Keratinocyte (primary cell): ENCODE measurements around the gene ROR1. TPM values are rescaled to one million over a fixed set of nuclear protein-coding genes. Genes with fewer than 3 reads are reported as not detected.

ENCODE experiments used
- DNase-seq: peaks from one replicate; pipeline ENCODE4 v3.0.0-alpha.2; 2011; ENCODE audit warnings: low read depth, missing footprints, low spot score
- FAIRE-seq: peaks from 2 replicates; lab custom pipeline; 2011; peaks lifted over from hg19 to GRCh38; lab: Jason Lieb, UNC
- H2AFZ ChIP-seq: 2 replicates; pipeline ENCODE4 v1.6.0; 2012; ENCODE audit warnings: low read length, control low read depth, inconsistent platforms; ENCODE audit not compliant: control insufficient read depth
- H3K27ac ChIP-seq: 2 replicates; pipeline ENCODE4 v1.5.1; 2011; ENCODE audit warnings: low read length; ENCODE audit not compliant: control insufficient read depth, insufficient read depth
- H3K27me3 ChIP-seq: 3 replicates; pipeline ENCODE4 v1.6.0; 2011; ENCODE audit warnings: low read length; ENCODE audit not compliant: control insufficient read depth, insufficient read depth; ENCODE audit errors: extremely low read depth
- H3K36me3 ChIP-seq, 2 experiments: 2 replicates in 1 of 2; 3 replicates in 1 of 2; pipeline ENCODE4 v1.5.1; 2011; ENCODE audit warnings: low read length in 2 of 2, mild to moderate bottlenecking in 1 of 2; ENCODE audit not compliant: control insufficient read depth in 2 of 2, insufficient read depth in 2 of 2; ENCODE audit errors: extremely low read depth in 1 of 2
- H3K4me1 ChIP-seq: 3 replicates; pipeline ENCODE4 v1.5.1; 2011; ENCODE audit warnings: low read length; ENCODE audit not compliant: control insufficient read depth, insufficient read depth; ENCODE audit errors: extremely low read depth
- H3K4me2 ChIP-seq: 3 replicates; pipeline ENCODE4 v1.6.0; 2011; ENCODE audit warnings: low read depth, low read length; ENCODE audit not compliant: control insufficient read depth, insufficient read depth; ENCODE audit errors: extremely low read depth
- H3K4me3 ChIP-seq, 3 experiments: fragments of 200-600 bp in 1 of 3; sonication (generic) in 1 of 3; 2 replicates in 2 of 3; 3 replicates in 1 of 3; pipeline ENCODE4 v1.5.1; 2011 to 2016; ENCODE audit warnings: low read length in 3 of 3, mild to moderate bottlenecking in 3 of 3, control low read depth in 2 of 3, inconsistent platforms in 1 of 3, low read depth in 1 of 3, mixed read lengths in 1 of 3, mixed run types in 1 of 3, moderate library complexity in 1 of 3; ENCODE audit not compliant: control insufficient read depth in 2 of 3, insufficient read depth in 2 of 3; ENCODE audit errors: extremely low read depth in 1 of 3
- H3K79me2 ChIP-seq: 2 replicates; pipeline ENCODE4 v1.6.0; 2012; ENCODE audit warnings: low read length; ENCODE audit not compliant: control insufficient read depth, insufficient read depth
- H3K9ac ChIP-seq: 3 replicates; pipeline ENCODE4 v1.6.0; 2011; ENCODE audit warnings: low read length; ENCODE audit not compliant: control insufficient read depth, insufficient read depth; ENCODE audit errors: extremely low read depth
- H3K9me1 ChIP-seq: 3 replicates; pipeline ENCODE4 v1.6.0; 2011; ENCODE audit warnings: low read length; ENCODE audit not compliant: control insufficient read depth, insufficient read depth; ENCODE audit errors: extremely low read depth
- H3K9me3 ChIP-seq: 2 replicates; pipeline ENCODE4 v1.5.1; 2012; ENCODE audit warnings: low read depth, low read length; ENCODE audit not compliant: control insufficient read depth
- H4K20me1 ChIP-seq: 3 replicates; pipeline ENCODE4 v1.6.0; 2011; ENCODE audit warnings: low read length; ENCODE audit not compliant: control insufficient read depth, insufficient read depth; ENCODE audit errors: extremely low read depth
- EZH2 ChIP-seq: IDR thresholded peaks from one replicate; pipeline ENCODE4 v1.6.1; 2012; ENCODE audit warnings: inconsistent platforms, mild to moderate bottlenecking, low read length, moderate library complexity
- dilution Hi-C: fragments of 300-500 bp; cut with MboI; formaldehyde crosslinking; loops from one replicate; pipeline ENCODE4 v1.7.0; 2020; ENCODE audit warnings: low sequenced_read_pairs; ENCODE audit not compliant: extremely low pct_ligation_motif_present
- polyA plus RNA-seq, 5 experiments: library from polyadenylated mRNA; depleted of rRNA in 3 of 5; stranded (reverse) in 3 of 5; stranded (forward) in 1 of 5; unstranded in 1 of 5; fragments of >200 nt; gene quantifications; 1 replicate in 1 of 5; 2 replicates in 3 of 5; 3 replicates in 1 of 5; pipeline versions ENCODE4 v1.2.1 to v1.2.3, GENCODE V29; 2011 to 2012; ENCODE audit warnings: missing spikeins in 2 of 5, low read depth in 1 of 5, low replicate concordance in 1 of 5
- TF ChIP-seq, protein P1 (sequence below), 3 experiments: IDR thresholded peaks in 1 of 3; conservative IDR thresholded peaks in 1 of 3; optimal IDR thresholded peaks in 1 of 3; 2 replicates in 2 of 3; 3 replicates in 1 of 3; pipeline versions ENCODE3 to v1.5.1; 2011; ENCODE audit warnings: low read length in 3 of 3, mild to moderate bottlenecking in 3 of 3, moderate library complexity in 2 of 3, control low read depth in 1 of 3, inconsistent platforms in 1 of 3; ENCODE audit not compliant: insufficient read depth in 2 of 3; ENCODE audit errors: extremely low read depth in 1 of 3

ROR1 gene
- polyA plus RNA-seq, 1 donor (not counting 4 experiments of a cell fraction or from before 2014, with no cell fraction given), result 9.2 TPM

- H3K4me3 ChIP-seq, result no peak overlapping the region
- H3K9me3 ChIP-seq, result no peaks in the 10 kb centered on the region
- no peaks in the 10 kb centered on the region for H3K27me3 ChIP-seq
- dilution Hi-C loops, result no loop called here
- H3K27ac ChIP-seq, result no peak overlapping the region
- no peak overlapping the region for H2AFZ ChIP-seq
- no peaks in the 10 kb centered on the region for H3K36me3 ChIP-seq
- H3K4me1 ChIP-seq, result peaks cover 6% of the 10 kb centered on the region
- FAIRE-seq (no peak), DNase-seq (no peak)
- no peaks in the 10 kb centered on the region for H4K20me1 ChIP-seq
- H3K9ac ChIP-seq, result no peak overlapping the region
- no peaks in the 10 kb centered on the region for H3K9me1 ChIP-seq
- H3K79me2 ChIP-seq, result no peaks in the 10 kb centered on the region
- TF ChIP-seq, protein P1, sequence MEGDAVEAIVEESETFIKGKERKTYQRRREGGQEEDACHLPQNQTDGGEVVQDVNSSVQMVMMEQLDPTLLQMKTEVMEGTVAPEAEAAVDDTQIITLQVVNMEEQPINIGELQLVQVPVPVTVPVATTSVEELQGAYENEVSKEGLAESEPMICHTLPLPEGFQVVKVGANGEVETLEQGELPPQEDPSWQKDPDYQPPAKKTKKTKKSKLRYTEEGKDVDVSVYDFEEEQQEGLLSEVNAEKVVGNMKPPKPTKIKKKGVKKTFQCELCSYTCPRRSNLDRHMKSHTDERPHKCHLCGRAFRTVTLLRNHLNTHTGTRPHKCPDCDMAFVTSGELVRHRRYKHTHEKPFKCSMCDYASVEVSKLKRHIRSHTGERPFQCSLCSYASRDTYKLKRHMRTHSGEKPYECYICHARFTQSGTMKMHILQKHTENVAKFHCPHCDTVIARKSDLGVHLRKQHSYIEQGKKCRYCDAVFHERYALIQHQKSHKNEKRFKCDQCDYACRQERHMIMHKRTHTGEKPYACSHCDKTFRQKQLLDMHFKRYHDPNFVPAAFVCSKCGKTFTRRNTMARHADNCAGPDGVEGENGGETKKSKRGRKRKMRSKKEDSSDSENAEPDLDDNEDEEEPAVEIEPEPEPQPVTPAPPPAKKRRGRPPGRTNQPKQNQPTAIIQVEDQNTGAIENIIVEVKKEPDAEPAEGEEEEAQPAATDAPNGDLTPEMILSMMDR (optimal IDR thresholded peaks at IDR 0.05 in 1 of 3, IDR thresholded peaks at IDR 0.05 in 1 of 3, conservative IDR thresholded peaks at IDR 0.05 in 1 of 3; ENCODE audit: extremely low read depth in 1 of 3, insufficient read depth in 2 of 3, low read length in 3 of 3), result no peak
- TF ChIP-seq EZH2, result no peak
- no peak overlapping the region for H3K4me2 ChIP-seq
Measured at GRCh38 chr1:63896755-63897154, 122.9 kb downstream of the ROR1 start.

DNA sequence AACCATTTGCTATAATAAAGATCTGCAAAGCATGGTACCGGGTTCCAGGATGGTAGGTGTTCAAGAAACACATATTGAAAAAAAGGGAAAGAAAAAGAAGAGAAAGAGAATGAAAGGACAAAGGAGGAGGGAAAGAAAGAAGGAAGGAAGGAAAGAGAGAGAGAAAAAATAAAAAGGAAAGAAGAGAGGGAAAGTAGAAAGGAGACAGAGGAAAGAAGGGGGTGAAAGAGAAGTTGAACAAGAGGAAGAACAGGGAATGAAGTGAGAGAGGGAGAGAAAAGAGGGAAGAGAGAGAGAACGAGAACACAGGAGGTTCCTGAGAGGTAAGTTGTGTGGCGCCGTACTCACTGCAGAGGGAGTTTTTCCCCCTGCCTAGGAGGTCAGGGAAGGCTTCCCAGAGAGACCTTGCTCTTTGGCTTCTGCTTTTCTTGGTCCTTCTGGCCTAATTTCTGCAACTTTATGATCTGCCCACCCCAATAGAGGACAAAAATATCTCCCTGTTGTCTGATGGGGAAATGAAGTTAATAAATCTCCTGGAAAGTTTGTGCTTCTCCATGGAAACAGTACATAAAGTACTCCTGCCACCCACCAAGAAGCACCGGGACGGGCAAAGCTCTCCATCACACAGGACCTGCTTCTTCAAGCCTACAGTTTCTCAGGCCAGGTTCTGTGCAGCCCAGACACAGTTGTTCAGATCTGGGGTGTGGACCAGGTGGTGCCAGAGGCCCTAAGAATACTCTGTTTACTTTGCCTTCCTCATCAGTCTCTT, 124.8 kb downstream of the ROR1 start:
- H4K20me1 ChIP-seq, result no peaks in the 10 kb centered on the region
- no peaks in the 10 kb centered on the region for H3K9me1 ChIP-seq
- TF ChIP-seq, protein P1 (optimal IDR thresholded peaks at IDR 0.05 in 1 of 3, IDR thresholded peaks at IDR 0.05 in 1 of 3, conservative IDR thresholded peaks at IDR 0.05 in 1 of 3; ENCODE audit: extremely low read depth in 1 of 3, insufficient read depth in 2 of 3, low read length in 3 of 3), result no peak
- no peak for TF ChIP-seq EZH2
- H3K79me2 ChIP-seq, result no peaks in the 10 kb centered on the region
- H2AFZ ChIP-seq, result no peak overlapping the region
- no peak overlapping the region for H3K4me2 ChIP-seq
- dilution Hi-C loops, result no loop called here
- H3K4me1 ChIP-seq, result peaks cover 14% of the 10 kb centered on the region
- no peak overlapping the region for H3K9ac ChIP-seq
- DNase-seq (no peak), FAIRE-seq (no peak)
- H3K36me3 ChIP-seq, result no peaks in the 10 kb centered on the region
- H3K27ac ChIP-seq, result no peak overlapping the region
- no peaks in the 10 kb centered on the region for H3K27me3 ChIP-seq
- no peak overlapping the region for H3K4me3 ChIP-seq
- no peaks in the 10 kb centered on the region for H3K9me3 ChIP-seq
